K562 (cell line): ENCODE measurements around the gene ATP6V0A4. TPM values are rescaled to one million over a fixed set of nuclear protein-coding genes. Genes with fewer than 3 reads are reported as not detected.
A peak's percentile ranks its signal among the peaks of the same experiment; 100 is the strongest.

ENCODE experiments used
- ATAC-seq: fragments of 200-7000 bp; cut with Tn5 transposase; 3 replicates; pipeline ENCODE4 v1.9.1; 2020; ENCODE audit warnings: moderate library complexity
- BruUV-seq: library from RNA; stranded (reverse); fragments of 400-500 nt; replicated peaks from 2 replicates; lab custom pipeline; 2021; lab: Mats Ljungman, UMichigan
- CTCF ChIA-PET: fragments of 300-600 bp; formaldehyde crosslinking; extraction: SDS; loops from one replicate; lab custom pipeline; 2021; ENCODE audit warnings: low intra/inter-chr PET ratio; lab: Yijun Ruan, JAX
- POLR2A ChIA-PET: fragments of 300-600, 350-650 bp; sonication (Branson Sonifier 250); formaldehyde crosslinking; extraction: SDS; loops from one replicate; lab custom pipeline; 2021; ENCODE audit warnings: antibody characterized with exemption, inconsistent platforms; lab: Yijun Ruan, JAX
- DNase-seq, 4 experiments: peaks; one replicate each; pipeline versions ENCODE4 v3.0.0 to v3.0.0-alpha.2; 2011 to 2018; ENCODE audit warnings: low spot score in 3 of 4, mixed read lengths in 3 of 4; ENCODE audit errors: extremely low read depth in 1 of 4
- FAIRE-seq: peaks from 2 replicates; lab custom pipeline; 2011; peaks lifted over from hg19 to GRCh38; lab: Jason Lieb, UNC
- H2AFZ ChIP-seq: 2 replicates; pipeline ENCODE4 v1.6.0; 2011; ENCODE audit warnings: low read depth, low read length, control low read depth, inconsistent platforms
- H3K27ac ChIP-seq: fragments of 200-600 bp; 3 replicates; pipeline ENCODE4 v1.8.0; 2011; ENCODE audit warnings: low read depth, mild to moderate bottlenecking, control low read depth, inconsistent platforms, low read length, moderate library complexity, mixed read lengths; ENCODE audit errors: extremely low read depth
- H3K27me3 ChIP-seq, 2 experiments: fragments of 300-600 bp in 1 of 2; 2 replicates in 1 of 2; 3 replicates in 1 of 2; pipeline versions ENCODE4 v1.6.0 to v1.8.0; 2011; ENCODE audit warnings: inconsistent platforms in 2 of 2, low read length in 2 of 2, mild to moderate bottlenecking in 1 of 2, mixed read lengths in 1 of 2, moderate library complexity in 1 of 2; ENCODE audit not compliant: control insufficient read depth in 2 of 2, insufficient read depth in 2 of 2
- H3K36me3 ChIP-seq: fragments of 300-600 bp; 3 replicates; pipeline ENCODE4 v1.8.0; 2011; ENCODE audit warnings: mild to moderate bottlenecking, low read length, inconsistent platforms; ENCODE audit not compliant: control insufficient read depth, insufficient read depth
- H3K4me1 ChIP-seq, 2 experiments: fragments of 200-600 bp in 1 of 2; replicated peaks in 1 of 2; 2 replicates in 1 of 2; 3 replicates in 1 of 2; pipeline versions ENCODE4 v1.5.1 to v1.8.0; 2011; ENCODE audit warnings: inconsistent platforms in 2 of 2, low read length in 2 of 2, mild to moderate bottlenecking in 1 of 2, mixed read lengths in 1 of 2, moderate library complexity in 1 of 2; ENCODE audit not compliant: control insufficient read depth in 2 of 2, insufficient read depth in 2 of 2
- H3K4me2 ChIP-seq: 2 replicates; pipeline ENCODE4 v1.6.1; 2011; ENCODE audit warnings: low read length, control low read depth, inconsistent platforms, mixed read lengths; ENCODE audit not compliant: insufficient read depth
- H3K4me3 ChIP-seq: fragments of 200-600 bp; sonication (generic), shearing (Covaris generic); 2 replicates; pipeline ENCODE4 v1.5.1; 2016; ENCODE audit warnings: control low read depth, inconsistent platforms
- H3K79me2 ChIP-seq: fragments of 200-600 bp; 3 replicates; pipeline ENCODE4 v1.8.0; 2011; ENCODE audit warnings: low read length, inconsistent platforms; ENCODE audit not compliant: control insufficient read depth, insufficient read depth
- H3K9ac ChIP-seq, 2 experiments: 2 replicates each; pipeline versions ENCODE4 v1.6.0 to v1.6.1; 2011; ENCODE audit warnings: low read depth in 2 of 2, low read length in 2 of 2, control low read depth in 1 of 2, inconsistent platforms in 1 of 2, mild to moderate bottlenecking in 1 of 2, mixed read lengths in 1 of 2; ENCODE audit not compliant: insufficient read depth in 1 of 2
- H3K9me1 ChIP-seq: one replicate; pipeline ENCODE4 v1.6.0; 2011; ENCODE audit warnings: inconsistent platforms, mild to moderate bottlenecking, low read length, moderate library complexity; ENCODE audit not compliant: control insufficient read depth, insufficient read depth
- H3K9me3 ChIP-seq: replicated peaks from 2 replicates; pipeline ENCODE4 v1.5.1; 2011; ENCODE audit warnings: low read depth, low read length, inconsistent platforms; ENCODE audit not compliant: control insufficient read depth, insufficient read depth
- H4K20me1 ChIP-seq: replicated peaks from 2 replicates; pipeline ENCODE4 v1.6.1; 2011; ENCODE audit warnings: low read length, inconsistent platforms, mixed read lengths; ENCODE audit not compliant: control insufficient read depth, insufficient read depth
- DPF2 ChIP-seq: fragments of 450-650 bp; IDR thresholded peaks from 2 replicates; pipeline ENCODE4 v1.6.1; 2016
- MAFK ChIP-seq: IDR thresholded peaks from 2 replicates; pipeline ENCODE4 v1.6.1; 2011; ENCODE audit warnings: low read length, improper control_type of control experiment
- MCM2 ChIP-seq: fragments of 450-650 bp; IDR thresholded peaks from 2 replicates; pipeline ENCODE4 v1.6.1; 2017; ENCODE audit warnings: low read depth, mild to moderate bottlenecking
- MNT ChIP-seq, 2 experiments: fragments of 450-650 bp; conservative IDR thresholded peaks; 2 replicates each; pipeline ENCODE4 v1.6.1; 2017; ENCODE audit warnings: mild to moderate bottlenecking in 2 of 2, moderate library complexity in 2 of 2
- TAF9B ChIP-seq: fragments of 450-650 bp; IDR thresholded peaks from 2 replicates; pipeline ENCODE4 v1.6.1; 2018; ENCODE audit warnings: mild to moderate bottlenecking; ENCODE audit not compliant: partially characterized antibody
- ZFP91 ChIP-seq: sonication (generic); formaldehyde crosslinking; IDR thresholded peaks from 2 replicates; pipeline ENCODE4 v1.8.0; 2022; ENCODE audit warnings: mild to moderate bottlenecking, missing genetic modification reagents
- ZKSCAN1 ChIP-seq: fragments of 150-350 bp; IDR thresholded peaks from 2 replicates; pipeline ENCODE4 v1.6.1; 2016; ENCODE audit warnings: low read depth, low read length
- ZNF395 ChIP-seq: fragments of 200-800 bp; sonication (Bioruptor generic); IDR thresholded peaks from 2 replicates; pipeline ENCODE4 v1.6.1; 2017; ENCODE audit warnings: missing genetic modification characterization, missing compliant biosample characterization
- ZSCAN32 ChIP-seq: fragments of 450-650 bp; formaldehyde crosslinking; IDR thresholded peaks from 2 replicates; pipeline ENCODE4 v1.4.0; 2020; ENCODE audit warnings: mild to moderate bottlenecking, moderate library complexity
- WGBS: fragments of 100-300 bp; shearing (Covaris generic); methylation state at CpG from one replicate; pipeline ENCODE4 v1.1.6; 2016; ENCODE audit warnings: low coverage, mixed read lengths; ENCODE audit not compliant: insufficient coverage; ENCODE audit errors: missing lambda C conversion rate; 5-methylcytosine and 5-hydroxymethylcytosine counted together
- in situ Hi-C: fragments of 300-500 bp; cut with MboI; formaldehyde crosslinking; loops from 4 replicates; pipeline ENCODE4 v1.15.0; 2018; ENCODE audit warnings: inconsistent platforms, mixed read lengths
- intact Hi-C: fragments of 100-400 bp; cut with micrococcal nuclease; formaldehyde crosslinking; loops from 2 replicates; pipeline ENCODE4 v1.14.2; 2022
- polyA plus RNA-seq, 8 experiments: library from polyadenylated mRNA; depleted of rRNA in 4 of 8; stranded (reverse) in 5 of 8; unstranded in 3 of 8; fragments of >200 nt; fragmentation: Nextera tagmentation in 2 of 8; fragmentation: Illumina TruSeq in 1 of 8; extraction: Ambion mirVana in 2 of 8; extraction: Trizol in 1 of 8; gene quantifications; 2 replicates each; pipeline versions ENCODE4 v1.2.1 to v1.2.3, GENCODE V29; 2011 to 2014; ENCODE audit warnings: inconsistent platforms in 1 of 8, missing spikeins in 1 of 8
- total RNA-seq, 7 experiments: library from RNA; depleted of rRNA in 6 of 7; stranded (reverse); fragments of >200 nt in 6 of 7; fragmentation: Illumina TruSeq in 2 of 7; extraction: Trizol in 2 of 7; gene quantifications; 2 replicates each; pipeline versions ENCODE4 v1.2.1 to v1.2.3, GENCODE V29; 2011 to 2021; ENCODE audit warnings: low replicate concordance in 1 of 7

ATP6V0A4 gene
- total and polyA plus RNA-seq, 9 of the 15 experiments (the other 6 are each of a cell fraction or from before 2014, with no cell fraction given), result 0.03 TPM; not detected in 8

GRCh38 chr7:138739859-138740258 is 58.1 kb downstream of the ATP6V0A4 start:
- in situ Hi-C loops, result loop anchor here (5.0 kb wide), 2 partner anchors 563 to 833 kb away; no protein-coding TSS in a partner anchor
- FAIRE-seq, result no peak
- intact Hi-C loops, result loop anchor here (2.0 to 5.0 kb wide), 5 partner anchors 93 to 1137 kb away; partner anchors contain the start of gene CREB3L2

GRCh38 chr7:138738551-138739335 is 59.3 kb downstream of the ATP6V0A4 start:
- Histone ChIP-seq H3K9me1 (no peaks in the 10 kb centered on the region), H3K4me2 (no peak overlapping the region), H3K4me1 (no peaks in the 10 kb centered on the region), H2AFZ (no peak overlapping the region; the same call in 1 of the 2 replicates), H3K27ac (no peak overlapping the region), H3K27me3 (peaks cover 3 to 19% of the 10 kb centered on the region in 2 experiments; a peak in 4 of 5 replicates), H3K9ac (no peak overlapping the region), H3K36me3 (no peaks in the 10 kb centered on the region), H3K9me3 (0 out of 2 replicates have a peak, but pooled peaks cover 3% of the 10 kb centered on the region), H3K4me3 (no peak overlapping the region), H3K79me2 (no peaks in the 10 kb centered on the region), H4K20me1 (no peaks in the 10 kb centered on the region)
- in situ Hi-C loops (loop anchor here (5.0 kb wide), 2 partner anchors 561 to 831 kb away; no protein-coding TSS in a partner anchor), intact Hi-C loops (loop anchor here (1.0 to 5.0 kb wide), 7 partner anchors 91 to 1136 kb away; partner anchors contain the start of gene CREB3L2)
- BruUV-seq, result no TSS peak
- ChIA-PET CTCF (interaction anchor here (0.6 to 3.0 kb wide), 8 partner anchors 9 to 1133 kb away, joined by 3 to 36 read pairs (median 5); no protein-coding TSS in a partner anchor), POLR2A (interaction anchor here (0.6 to 1.0 kb wide), 2 partner anchors 9 to 52 kb away, joined by 3 read pairs; no protein-coding TSS in a partner anchor)
- FAIRE-seq, result peak; percentile 96
- WGBS, result 16% methylated on average over 14 of the region's 14 CpGs
- peak; percentile 96 for ATAC-seq
- peak; percentile 76 to 90 (median 79) for DNase-seq
- no peak for TF ChIP-seq MAFK
- no peak for TF ChIP-seq ZKSCAN1
- no peak for TF ChIP-seq ZFP91 (CRISPR knock-in tag)
- 0 out of 4 replicates have a peak, but pooled peaks of 1 of the 2 experiments have one; percentile 25 for TF ChIP-seq MNT (conservative IDR thresholded peaks at IDR 0.05)
- no peak for TF ChIP-seq TAF9B
- TF ChIP-seq ZNF395 (CRISPR knock-in tag), result no peak

More at GRCh38 chr7:138739859-138740258, 58.1 kb downstream of the ATP6V0A4 start:
- Histone ChIP-seq H3K36me3 (no peaks in the 10 kb centered on the region), H3K4me1 (no peaks in the 10 kb centered on the region), H3K9me1 (no peaks in the 10 kb centered on the region), H3K27ac (no peak overlapping the region), H4K20me1 (no peaks in the 10 kb centered on the region), H3K4me2 (no peak overlapping the region), H3K79me2 (no peaks in the 10 kb centered on the region), H2AFZ (no peak overlapping the region), H3K9ac (no peak overlapping the region), H3K4me3 (no peak overlapping the region), H3K27me3 (peaks cover under 1 to 17% of the 10 kb centered on the region in 2 experiments; a peak in 3 of 5 replicates), H3K9me3 (0 out of 2 replicates have a peak, but pooled peaks cover 3% of the 10 kb centered on the region)
- POLR2A ChIA-PET, result no interaction called here
- DNase-seq, result no peak
- 4% methylated on average over 1 of the region's 1 CpG for WGBS
- no peak for TF ChIP-seq DPF2
- TF ChIP-seq ZSCAN32 (CRISPR knock-in tag), result no peak
- no peak for TF ChIP-seq MCM2
- BruUV-seq, result no TSS peak
- ATAC-seq, result no peak
- CTCF ChIA-PET, result interaction anchor here (0.5 to 3.0 kb wide), 6 partner anchors 24 to 1134 kb away, joined by 3 to 36 read pairs (median 6); no protein-coding TSS in a partner anchor
